HCT116 (cell line): ENCODE results near the gene TLK1.

Experiments
- CEBPB ChIP-seq: IDR thresholded peaks from 2 replicates; pipeline ENCODE4 v1.6.1; 2012; ENCODE audit warnings: low read depth
- EGR1 ChIP-seq: IDR thresholded peaks from 2 replicates; pipeline ENCODE4 v1.6.1; 2012; ENCODE audit warnings: low read depth
- EZH2 ChIP-seq: fragments of 200-600 bp; sonication (generic); IDR thresholded peaks from 2 replicates; pipeline ENCODE4 v1.6.1; 2017; ENCODE audit warnings: antibody characterized with exemption, mixed run types
- EZH2phosphoT487 ChIP-seq: fragments of 200-600 bp; IDR thresholded peaks from 2 replicates; pipeline ENCODE4 v1.6.1; 2018; ENCODE audit warnings: antibody characterized with exemption, borderline replicate concordance
- FOSL1 ChIP-seq: IDR thresholded peaks from 2 replicates; pipeline ENCODE4 v1.6.1; 2012; ENCODE audit warnings: low read depth
- MAX ChIP-seq: IDR thresholded peaks from 2 replicates; pipeline ENCODE4 v1.6.1; 2012
- POLR2A ChIP-seq: IDR thresholded peaks from 2 replicates; pipeline ENCODE4 v1.7.0; 2011; ENCODE audit warnings: borderline replicate concordance; ENCODE audit not compliant: insufficient read depth, insufficient read length; ENCODE audit errors: extremely low read depth
- POLR2AphosphoS5 ChIP-seq: IDR thresholded peaks from 2 replicates; pipeline ENCODE4 v1.6.1; 2011; ENCODE audit warnings: mild to moderate bottlenecking, low read depth, low read length, moderate library complexity
- TCF7L2 ChIP-seq: IDR thresholded peaks from 2 replicates; pipeline ENCODE4 v1.7.0; 2011; ENCODE audit warnings: borderline replicate concordance, inconsistent platforms; ENCODE audit not compliant: insufficient read depth, insufficient read length; ENCODE audit errors: extremely low read depth
- YY1 ChIP-seq: IDR thresholded peaks from 2 replicates; pipeline ENCODE4 v1.6.1; 2011; ENCODE audit warnings: low read length, low read depth, moderate library complexity, mild to moderate bottlenecking; ENCODE audit not compliant: insufficient replicate concordance; ENCODE audit errors: extremely low read depth
- TF ChIP-seq, protein P1 (sequence below): IDR thresholded peaks from 2 replicates; pipeline ENCODE4 v1.6.1; 2012
- TF ChIP-seq, protein P2 (sequence below): IDR thresholded peaks from 2 replicates; pipeline ENCODE4 v1.6.1; 2012; ENCODE audit warnings: low read depth
- TF ChIP-seq, protein P3 (sequence below), 3 experiments: fragments of 200-600 bp in 1 of 3; sonication (generic) in 1 of 3; IDR thresholded peaks in 2 of 3; conservative IDR thresholded peaks in 1 of 3; 2 replicates each; pipeline ENCODE4 v1.5.1; 2012 to 2017; ENCODE audit warnings: low read depth in 2 of 3, low read length in 2 of 3, antibody characterized with exemption in 1 of 3, borderline replicate concordance in 1 of 3, control low read depth in 1 of 3, mild to moderate bottlenecking in 1 of 3, mixed read lengths in 1 of 3, mixed run types in 1 of 3, moderate library complexity in 1 of 3; ENCODE audit not compliant: insufficient read depth in 1 of 3

DNA sequence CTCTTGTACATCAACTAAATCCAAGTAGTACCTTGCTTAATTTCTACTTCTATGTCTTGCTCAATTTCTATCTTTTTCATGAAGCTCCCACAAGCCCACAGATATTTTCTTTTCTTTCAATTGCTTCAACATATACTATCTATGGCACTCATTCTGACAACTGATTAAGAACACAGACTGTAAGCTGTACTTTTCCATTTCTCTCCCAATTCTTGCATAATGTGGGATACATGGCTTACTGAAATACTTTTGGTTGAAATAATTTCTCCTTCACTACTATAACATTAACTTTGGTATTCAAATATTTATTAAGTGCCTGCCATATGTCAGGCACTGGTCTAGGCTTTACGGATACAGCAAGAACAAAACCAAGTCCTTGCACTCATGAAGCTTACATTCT, 146.8 kb downstream of the TLK1 start:
- no peak for TF ChIP-seq TCF7L2
- TF ChIP-seq, protein P1, sequence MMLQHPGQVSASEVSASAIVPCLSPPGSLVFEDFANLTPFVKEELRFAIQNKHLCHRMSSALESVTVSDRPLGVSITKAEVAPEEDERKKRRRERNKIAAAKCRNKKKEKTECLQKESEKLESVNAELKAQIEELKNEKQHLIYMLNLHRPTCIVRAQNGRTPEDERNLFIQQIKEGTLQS: no peak
- TF ChIP-seq POLR2A: no peak
- TF ChIP-seq, protein P2, sequence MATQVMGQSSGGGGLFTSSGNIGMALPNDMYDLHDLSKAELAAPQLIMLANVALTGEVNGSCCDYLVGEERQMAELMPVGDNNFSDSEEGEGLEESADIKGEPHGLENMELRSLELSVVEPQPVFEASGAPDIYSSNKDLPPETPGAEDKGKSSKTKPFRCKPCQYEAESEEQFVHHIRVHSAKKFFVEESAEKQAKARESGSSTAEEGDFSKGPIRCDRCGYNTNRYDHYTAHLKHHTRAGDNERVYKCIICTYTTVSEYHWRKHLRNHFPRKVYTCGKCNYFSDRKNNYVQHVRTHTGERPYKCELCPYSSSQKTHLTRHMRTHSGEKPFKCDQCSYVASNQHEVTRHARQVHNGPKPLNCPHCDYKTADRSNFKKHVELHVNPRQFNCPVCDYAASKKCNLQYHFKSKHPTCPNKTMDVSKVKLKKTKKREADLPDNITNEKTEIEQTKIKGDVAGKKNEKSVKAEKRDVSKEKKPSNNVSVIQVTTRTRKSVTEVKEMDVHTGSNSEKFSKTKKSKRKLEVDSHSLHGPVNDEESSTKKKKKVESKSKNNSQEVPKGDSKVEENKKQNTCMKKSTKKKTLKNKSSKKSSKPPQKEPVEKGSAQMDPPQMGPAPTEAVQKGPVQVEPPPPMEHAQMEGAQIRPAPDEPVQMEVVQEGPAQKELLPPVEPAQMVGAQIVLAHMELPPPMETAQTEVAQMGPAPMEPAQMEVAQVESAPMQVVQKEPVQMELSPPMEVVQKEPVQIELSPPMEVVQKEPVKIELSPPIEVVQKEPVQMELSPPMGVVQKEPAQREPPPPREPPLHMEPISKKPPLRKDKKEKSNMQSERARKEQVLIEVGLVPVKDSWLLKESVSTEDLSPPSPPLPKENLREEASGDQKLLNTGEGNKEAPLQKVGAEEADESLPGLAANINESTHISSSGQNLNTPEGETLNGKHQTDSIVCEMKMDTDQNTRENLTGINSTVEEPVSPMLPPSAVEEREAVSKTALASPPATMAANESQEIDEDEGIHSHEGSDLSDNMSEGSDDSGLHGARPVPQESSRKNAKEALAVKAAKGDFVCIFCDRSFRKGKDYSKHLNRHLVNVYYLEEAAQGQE: no peak
- TF ChIP-seq, protein P3, sequence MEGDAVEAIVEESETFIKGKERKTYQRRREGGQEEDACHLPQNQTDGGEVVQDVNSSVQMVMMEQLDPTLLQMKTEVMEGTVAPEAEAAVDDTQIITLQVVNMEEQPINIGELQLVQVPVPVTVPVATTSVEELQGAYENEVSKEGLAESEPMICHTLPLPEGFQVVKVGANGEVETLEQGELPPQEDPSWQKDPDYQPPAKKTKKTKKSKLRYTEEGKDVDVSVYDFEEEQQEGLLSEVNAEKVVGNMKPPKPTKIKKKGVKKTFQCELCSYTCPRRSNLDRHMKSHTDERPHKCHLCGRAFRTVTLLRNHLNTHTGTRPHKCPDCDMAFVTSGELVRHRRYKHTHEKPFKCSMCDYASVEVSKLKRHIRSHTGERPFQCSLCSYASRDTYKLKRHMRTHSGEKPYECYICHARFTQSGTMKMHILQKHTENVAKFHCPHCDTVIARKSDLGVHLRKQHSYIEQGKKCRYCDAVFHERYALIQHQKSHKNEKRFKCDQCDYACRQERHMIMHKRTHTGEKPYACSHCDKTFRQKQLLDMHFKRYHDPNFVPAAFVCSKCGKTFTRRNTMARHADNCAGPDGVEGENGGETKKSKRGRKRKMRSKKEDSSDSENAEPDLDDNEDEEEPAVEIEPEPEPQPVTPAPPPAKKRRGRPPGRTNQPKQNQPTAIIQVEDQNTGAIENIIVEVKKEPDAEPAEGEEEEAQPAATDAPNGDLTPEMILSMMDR (IDR thresholded peaks at IDR 0.05 in 2 of 3, conservative IDR thresholded peaks at IDR 0.05 in 1 of 3; ENCODE audit: borderline replicate concordance in 1 of 3, insufficient read depth in 1 of 3, low read depth in 2 of 3, low read length in 2 of 3): no peak
- TF ChIP-seq FOSL1: no peak
- no peak for TF ChIP-seq YY1
- no peak for TF ChIP-seq EZH2
- no peak for TF ChIP-seq CEBPB
- TF ChIP-seq POLR2AphosphoS5: no peak
- no peak for TF ChIP-seq MAX
- TF ChIP-seq EGR1: no peak
- no peak for TF ChIP-seq EZH2phosphoT487
